HG03521 (cell line): Measurements from ENCODE around the gene RMC1.

ENCODE experiments used
- ATAC-seq: cut with Tn5 transposase; IDR thresholded peaks from one replicate; pipeline ENCODE4 v1.9.1; 2021; ENCODE audit warnings: mild to moderate bottlenecking, moderate library complexity; ENCODE audit not compliant: unreplicated experiment

The RMC1 gene

GRCh38 chr18:23578891-23579653 lies 75.8 kb downstream of the RMC1 start:
- ATAC-seq = no peak

DNA sequence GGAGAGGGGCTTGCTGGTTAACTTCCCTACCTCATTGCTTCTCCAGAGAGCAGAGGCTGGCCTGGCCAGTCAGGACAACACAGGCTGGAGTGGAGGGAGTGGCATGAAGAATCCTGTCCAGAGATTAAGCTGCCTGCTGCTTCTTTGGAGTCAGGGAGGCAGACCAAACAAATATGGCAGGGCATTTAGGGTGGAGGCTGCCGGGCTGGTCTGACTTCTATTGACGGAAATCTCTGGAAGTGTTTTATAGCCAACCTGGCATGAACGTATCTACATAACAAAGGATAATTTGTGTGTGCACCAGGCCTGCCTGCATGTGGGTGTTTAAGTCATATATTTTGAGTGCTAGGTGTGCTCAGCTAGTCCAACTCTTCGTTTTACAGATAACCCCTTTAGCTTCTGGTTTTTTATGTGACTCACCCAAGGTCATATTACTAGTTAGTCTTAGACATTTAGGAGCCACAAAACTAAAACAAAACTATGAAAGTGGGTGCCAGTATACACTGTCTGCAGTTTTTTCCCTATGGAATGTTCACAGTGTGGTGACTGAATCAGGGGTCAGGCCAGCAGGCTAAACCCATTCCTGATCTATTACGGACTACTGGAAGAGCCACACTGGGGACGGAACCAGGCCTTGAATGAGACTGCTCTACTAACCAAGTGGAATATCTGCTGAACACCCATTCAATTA lies 77.5 kb downstream of the RMC1 start:
- ATAC-seq = no peak
